Prostate gland (tissue), 2 donors: ENCODE data around the gene FAM107B.

ENCODE experiments used
- CTCF ChIP-seq, 4 experiments: fragments of 200-600 bp in 2 of 4; fragments of 450-650 bp in 2 of 4; sonication (generic) in 2 of 4; IDR thresholded peaks; 1 replicate in 3 of 4; 2 replicates in 1 of 4; pipeline ENCODE4 v1.5.1; 2016 to 2019; ENCODE audit warnings: antibody characterized with exemption in 4 of 4, mild to moderate bottlenecking in 2 of 4, moderate library complexity in 2 of 4
- POLR2A ChIP-seq: fragments of 450-650 bp; IDR thresholded peaks from one replicate; pipeline ENCODE4 v1.6.1; 2016; ENCODE audit warnings: antibody characterized with exemption, mild to moderate bottlenecking
- POLR2AphosphoS5 ChIP-seq: sonication (generic); formaldehyde crosslinking; IDR thresholded peaks from one replicate; pipeline ENCODE4 v1.6.1; 2017; ENCODE audit warnings: antibody characterized with exemption

GRCh38 chr10:14562218-14563075 lies 212.2 kb downstream of the FAM107B start:
- TF ChIP-seq POLR2AphosphoS5 (no peak), POLR2A (no peak), CTCF (IDR thresholded peaks at IDR 0.05) (no peak)
